Stromal cell of bone marrow (primary cell): Measurements from ENCODE around the gene UQCC2.

Experiments
- DNase-seq: peaks from one replicate; pipeline ENCODE4 v3.0.0-alpha.2; 2012; ENCODE audit warnings: low read depth

The UQCC2 gene

GRCh38 chr6:33711140-33712129 is at the start of gene UQCC2:
TSS of gene UQCC2 (minus strand) at chr6:33711700. CDS start at chr6:33711686, 14 bp downstream.
- peak; percentile 92 for DNase-seq

DNA sequence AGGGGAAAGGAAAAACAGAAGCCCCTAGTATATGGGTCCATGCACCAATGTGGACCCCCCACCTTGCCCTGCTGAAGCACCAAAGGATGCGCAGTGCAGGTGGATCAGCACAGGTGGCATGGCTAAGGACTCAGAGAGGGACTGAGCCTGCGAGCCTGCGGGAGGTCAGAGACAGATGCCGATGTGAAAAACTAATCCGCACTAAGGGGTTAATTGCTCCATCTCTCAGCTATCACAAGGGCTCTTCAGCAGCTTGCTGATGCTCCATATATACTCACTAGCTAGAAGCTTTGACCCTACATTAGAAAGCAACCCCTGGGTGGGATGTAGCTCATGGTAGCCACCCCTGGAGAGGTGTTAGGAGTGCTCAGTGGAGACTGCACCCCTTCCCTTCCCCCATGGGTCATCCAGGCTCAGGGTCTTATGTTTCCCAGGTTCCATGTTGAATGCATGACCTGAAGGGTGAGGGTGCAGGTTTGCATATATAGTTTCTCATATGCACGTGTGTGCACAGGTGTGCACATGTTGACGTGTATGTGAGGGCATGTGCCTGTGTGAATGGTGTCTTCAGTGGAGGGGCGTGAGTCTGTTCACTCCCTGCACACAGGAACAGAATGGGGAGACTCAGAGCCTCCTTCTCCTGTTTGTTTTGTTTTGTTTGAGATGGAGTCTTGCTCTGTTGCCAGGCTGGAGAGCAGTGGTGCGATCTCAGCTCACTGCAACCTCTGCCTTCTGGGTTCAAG is 48.6 kb upstream of the UQCC2 start:
- no peak for DNase-seq

- no peak for DNase-seq
Measured at GRCh38 chr6:33758815-33759216, 47.3 kb upstream of the UQCC2 start.

- DNase-seq, result no peak
Measured at GRCh38 chr6:33757906-33758305, 46.4 kb upstream of the UQCC2 start.

DNA sequence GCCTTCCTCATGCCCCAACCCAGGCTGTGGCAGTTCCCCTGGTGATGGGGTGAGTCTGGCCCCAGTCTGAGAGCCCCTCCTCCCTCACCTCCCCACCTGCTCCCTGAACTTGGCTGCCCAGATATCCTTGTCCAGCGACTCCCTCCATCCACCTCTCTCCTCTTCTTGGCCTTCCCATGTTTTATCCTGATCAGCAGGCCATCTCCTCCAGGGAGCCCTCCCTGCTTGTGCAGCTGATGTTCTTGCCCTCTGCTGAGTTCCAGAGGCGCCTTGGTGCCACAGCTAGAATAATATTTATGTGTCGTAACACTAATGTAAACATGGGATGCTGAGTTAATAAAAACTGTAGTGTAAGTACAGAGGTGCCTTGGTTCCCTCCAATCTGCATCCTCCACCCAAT is 45.6 kb upstream of the UQCC2 start:
- no peak for DNase-seq

- DNase-seq, result no peak
Measured at GRCh38 chr6:33756211-33756954, 44.9 kb upstream of the UQCC2 start.

DNA sequence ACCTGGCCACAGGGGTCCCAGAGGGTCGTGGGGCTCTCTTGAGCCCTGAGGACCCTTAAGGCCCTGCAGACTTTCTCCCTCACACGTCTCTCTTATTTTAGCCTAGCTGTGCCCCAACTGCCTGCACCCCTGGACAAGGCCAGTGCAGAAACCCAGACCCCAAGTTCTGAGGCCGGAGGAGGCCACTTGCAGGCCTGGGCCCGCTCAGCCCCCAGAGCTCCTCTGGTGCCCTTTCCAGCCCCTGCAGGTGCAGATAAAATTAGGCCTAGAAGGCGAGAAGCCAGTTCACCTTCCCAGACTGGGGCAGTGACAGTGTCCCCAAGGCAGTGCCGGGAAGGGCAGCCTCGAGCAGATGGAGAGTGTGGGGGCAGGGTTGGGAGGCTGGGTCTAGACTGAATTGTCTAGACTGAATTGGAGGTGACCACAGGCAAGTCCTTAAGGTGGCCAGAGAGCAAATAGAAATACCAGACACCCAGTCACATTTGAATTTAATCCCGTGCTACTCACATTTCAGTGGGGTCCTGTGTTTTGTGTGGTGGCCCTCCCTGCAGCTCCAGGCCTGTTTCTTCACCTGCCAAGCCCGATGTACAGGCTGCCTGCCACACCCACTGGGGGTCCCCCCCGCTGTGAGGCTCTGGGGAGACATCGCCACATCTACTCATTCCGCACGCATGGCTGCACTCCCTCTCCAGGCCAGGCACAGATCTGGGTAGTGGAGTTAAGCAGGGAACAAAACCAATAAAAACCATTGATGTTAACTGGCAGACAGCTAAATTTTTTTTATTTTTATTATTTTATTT is 43.8 kb upstream of the UQCC2 start:
- no peak for DNase-seq

DNA sequence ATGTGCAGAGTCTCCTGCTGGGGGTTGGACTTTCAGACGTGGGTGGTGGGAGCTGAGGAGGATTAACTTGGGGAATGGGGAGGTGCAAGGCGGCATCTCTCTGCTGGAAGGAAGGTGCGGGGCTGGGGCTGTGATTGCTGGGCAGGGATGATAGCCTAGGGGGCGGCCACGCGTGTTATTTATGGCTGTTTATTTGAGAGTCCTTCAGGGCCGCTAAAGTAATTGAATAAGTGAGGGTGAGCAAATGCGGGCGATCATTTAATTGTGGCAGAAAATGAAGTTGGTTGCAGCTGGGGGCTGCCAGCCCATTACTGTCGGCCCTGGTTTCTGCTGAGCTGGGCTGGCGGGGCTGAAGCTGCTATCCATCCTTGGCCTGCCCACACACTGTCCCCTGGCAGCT is 42.7 kb upstream of the UQCC2 start:
- no peak for DNase-seq

GRCh38 chr6:33752646-33753015 is 41.1 kb upstream of the UQCC2 start:
- no peak for DNase-seq

- no peak for DNase-seq
Measured at GRCh38 chr6:33751771-33752645, 40.5 kb upstream of the UQCC2 start.

GRCh38 chr6:33750244-33750991 is 38.9 kb upstream of the UQCC2 start:
- no peak for DNase-seq

GRCh38 chr6:33749401-33749800 is 37.9 kb upstream of the UQCC2 start:
- no peak for DNase-seq

- DNase-seq, result no peak
Measured at GRCh38 chr6:33748841-33749240, 37.3 kb upstream of the UQCC2 start.

DNA sequence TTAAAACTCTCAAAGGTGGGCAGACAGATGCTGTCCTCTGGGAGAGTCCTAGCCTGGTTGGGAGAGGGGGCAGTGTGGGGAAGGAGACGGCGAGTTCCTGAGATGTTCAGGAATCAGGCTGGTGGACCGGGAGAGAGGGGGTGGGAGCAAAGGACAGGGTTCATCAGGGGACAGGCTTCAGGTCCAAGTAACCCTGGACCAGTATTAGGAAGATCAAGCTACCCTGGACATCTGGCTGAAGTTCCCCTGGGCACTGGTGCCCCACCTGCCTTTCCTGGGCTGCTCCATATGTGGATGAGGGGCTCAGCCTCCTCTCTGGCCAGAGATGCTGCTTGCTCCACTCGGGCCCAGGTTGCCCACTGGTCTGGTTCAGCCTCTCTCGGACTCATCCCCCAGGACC is 36.3 kb upstream of the UQCC2 start:
- DNase-seq, result no peak

DNA sequence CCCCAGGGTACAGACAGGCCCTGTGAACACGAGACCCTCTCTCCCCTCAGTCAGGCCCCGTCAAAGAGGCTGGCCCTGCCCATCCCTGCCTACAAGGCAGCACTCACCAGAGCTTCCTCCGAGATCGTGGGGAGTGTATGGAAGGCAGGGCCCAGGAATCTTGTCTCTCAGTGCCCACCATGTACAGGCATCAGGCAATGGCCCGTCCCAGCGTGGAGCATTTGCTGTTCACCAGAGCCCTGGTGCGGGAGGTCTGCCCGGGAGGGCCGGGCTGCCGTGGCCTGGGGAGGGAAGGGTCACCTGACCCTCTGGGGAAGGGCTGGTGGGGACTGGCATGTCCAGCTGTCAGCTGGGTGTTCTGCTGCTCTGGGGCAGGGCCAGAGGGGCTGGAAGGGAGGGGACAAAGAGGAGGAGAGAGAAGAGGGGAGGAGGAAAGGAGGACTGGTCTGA is 35.2 kb upstream of the UQCC2 start, which contains the start of gene IP6K3:
Gene IP6K3 (minus strand): TSS at position 255 of the 450 bp plus-strand sequence. CDS start 11,429 bp downstream, outside the sequence.
- no peak for DNase-seq

DNA sequence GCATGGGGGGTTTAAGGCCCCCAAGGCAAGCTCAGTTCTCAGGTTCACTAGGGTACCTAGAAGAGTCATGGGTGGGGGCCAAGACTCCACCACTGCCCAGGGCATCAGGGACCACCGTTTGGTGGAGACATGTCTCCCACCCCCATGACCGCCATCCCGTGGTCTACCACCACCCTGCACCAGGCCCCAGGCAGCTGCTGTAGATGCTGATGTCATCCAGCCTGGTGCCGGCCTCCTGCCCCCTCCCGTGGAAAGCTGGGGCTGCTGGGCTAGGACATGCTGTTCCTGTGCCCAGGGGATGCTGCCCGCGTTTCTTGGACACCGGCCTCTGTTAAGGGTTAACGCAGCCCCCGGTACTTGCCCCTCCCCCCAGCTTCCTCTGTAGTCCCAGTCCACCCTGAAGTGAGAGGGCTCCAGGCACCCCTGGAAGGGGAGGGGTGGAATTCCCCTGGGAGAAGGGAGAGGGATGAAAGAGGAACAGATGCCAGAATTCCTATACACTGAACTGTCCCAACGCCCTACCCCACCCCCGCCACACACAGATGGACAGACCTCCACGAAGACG is 34.6 kb upstream of the UQCC2 start:
- no peak for DNase-seq

DNA sequence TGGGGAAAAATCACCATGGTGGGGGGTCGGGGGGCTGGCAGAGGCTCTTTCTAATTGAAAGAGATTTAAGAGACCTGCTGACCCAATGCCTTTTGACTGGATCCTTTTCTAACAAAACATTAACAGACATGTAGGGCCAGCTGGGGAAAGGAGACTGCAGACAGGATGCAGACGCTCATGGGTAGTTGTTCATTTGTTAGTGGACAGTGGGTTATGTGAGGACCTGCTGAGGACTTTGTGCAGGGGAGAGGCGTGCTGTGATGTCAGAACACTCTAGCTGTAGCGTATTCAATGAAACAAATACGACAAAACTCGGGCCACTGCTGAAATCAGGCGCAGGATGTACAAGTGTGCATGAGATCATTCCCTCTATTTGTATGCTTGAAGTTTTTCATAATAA is 34.0 kb upstream of the UQCC2 start:
- no peak for DNase-seq

- DNase-seq, result no peak
Measured at GRCh38 chr6:33744895-33745546, 33.5 kb upstream of the UQCC2 start.
